NT2/D1 (cell line): ENCODE measurements around the gene SEMA3B.

Experiments
- YY1 ChIP-seq: IDR thresholded peaks from 2 replicates; pipeline ENCODE4 v1.6.1; 2011; ENCODE audit not compliant: insufficient read length, insufficient read depth
- ZNF274 ChIP-seq: IDR thresholded peaks from 2 replicates; pipeline ENCODE4 v1.6.1; 2011; ENCODE audit warnings: mild to moderate bottlenecking, low read depth, low read length

GRCh38 chr3:50264383-50264963 lies 4.5 kb upstream of the SEMA3B start:
- TF ChIP-seq ZNF274: no peak
- TF ChIP-seq YY1: no peak
